Epidermal melanocyte (primary cell): ENCODE results near the gene FMN2.
"Not testable (repeated sequence)": the region's sequence is repeated elsewhere in the genome, so short reads cannot be mapped to it uniquely, and the experiment has no call there.

ENCODE experiments used
- DNase-seq: peaks from one replicate; pipeline ENCODE4 v3.0.0; 2011; ENCODE audit warnings: low spot score; ENCODE audit not compliant: insufficient read length

The FMN2 gene

DNA sequence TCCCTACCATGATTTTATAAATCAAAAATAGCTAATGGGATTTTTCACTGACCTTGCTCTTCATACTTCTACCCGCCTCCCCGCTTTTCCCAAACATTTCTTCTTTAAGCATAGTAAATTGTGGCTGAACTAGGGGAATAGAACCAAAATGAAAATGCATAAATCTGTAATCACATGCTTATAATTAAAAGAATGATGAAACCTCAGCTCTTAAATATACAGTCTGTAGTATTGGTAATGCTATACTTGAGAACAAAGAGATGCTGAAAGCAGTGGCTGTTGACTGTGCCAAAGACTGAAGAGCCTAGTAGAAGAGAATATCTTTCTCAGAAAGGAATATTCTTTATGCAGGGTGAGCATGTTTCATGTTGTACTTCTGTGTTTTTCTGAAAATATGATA is 271.1 kb downstream of the FMN2 start:
- no peak for DNase-seq

DNA sequence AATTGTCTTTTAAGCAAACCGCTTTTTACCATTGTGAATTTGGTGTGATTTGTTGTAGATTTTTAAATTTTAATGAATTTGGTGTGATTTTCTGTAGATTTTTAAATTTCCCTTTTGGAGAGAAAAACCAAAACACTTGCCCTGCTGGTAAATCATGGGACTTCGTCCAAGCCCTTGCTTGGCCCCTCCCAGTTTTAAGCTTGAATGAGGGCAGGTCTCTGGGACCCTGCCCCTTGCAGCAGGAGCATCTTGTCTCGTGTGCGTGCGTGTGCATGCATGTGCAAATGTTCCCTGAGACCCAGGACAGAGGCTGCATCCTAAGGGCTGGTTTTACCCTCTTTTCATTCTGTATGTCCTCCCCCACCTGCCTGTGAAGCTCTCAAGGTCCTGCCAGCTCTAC is 271.6 kb downstream of the FMN2 start:
- DNase-seq = no peak

DNA sequence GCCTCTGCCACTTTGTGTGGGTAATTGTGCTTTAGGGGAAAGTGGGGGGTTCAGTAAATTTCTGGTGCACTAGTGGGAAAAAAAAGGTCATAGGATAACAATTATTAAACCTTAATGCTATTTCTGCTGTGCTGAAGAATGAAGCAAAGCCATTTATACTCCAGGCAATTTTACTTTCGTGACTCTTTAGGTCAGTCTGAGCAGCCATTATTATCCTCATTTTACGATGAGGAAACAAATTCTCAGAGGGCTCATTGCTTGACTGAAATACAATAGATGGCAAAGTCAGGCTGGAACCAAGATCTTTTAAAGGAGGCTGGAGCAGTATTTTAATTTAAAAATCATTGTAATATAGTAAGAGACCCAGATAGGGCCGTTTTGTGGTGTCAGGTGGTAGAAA is 272.2 kb downstream of the FMN2 start:
- no peak for DNase-seq

DNA sequence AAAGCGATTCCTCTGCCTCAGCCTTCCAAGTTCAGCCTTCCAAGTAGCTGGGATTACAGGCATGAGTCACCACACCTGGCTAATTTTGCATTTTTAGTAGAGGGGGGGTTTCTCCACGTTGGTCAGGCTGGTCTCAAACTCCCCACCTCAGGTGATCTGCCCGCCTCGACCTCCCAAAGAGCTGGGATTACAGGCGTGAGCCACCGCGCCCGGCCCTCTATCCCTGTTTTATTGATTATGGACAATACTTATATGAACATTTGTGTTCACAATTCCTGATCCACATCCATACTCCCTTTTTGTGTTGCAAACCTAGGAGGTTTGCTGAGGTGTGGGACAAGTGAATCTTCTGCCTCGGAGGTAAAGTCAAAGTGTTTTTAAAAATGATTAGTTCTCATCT is 275.0 kb downstream of the FMN2 start:
- no peak for DNase-seq

DNA sequence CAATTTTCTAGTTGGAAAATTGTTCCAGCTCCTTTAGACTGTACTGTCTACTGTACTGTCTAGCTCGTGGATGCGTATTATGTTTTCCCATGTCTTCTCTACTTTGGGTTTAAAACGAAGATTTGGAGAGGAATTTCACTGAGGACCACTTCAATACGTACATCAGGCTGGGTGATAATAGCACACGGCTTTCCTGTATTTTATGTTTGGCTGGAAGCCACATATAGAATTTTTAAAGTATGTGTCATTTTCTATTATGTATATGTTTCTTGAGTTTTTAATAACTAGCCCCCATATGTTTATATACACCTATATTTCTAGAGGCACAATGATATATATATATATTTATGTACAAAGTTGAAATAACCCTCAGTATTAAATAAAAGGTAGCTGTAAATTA is 293.9 kb downstream of the FMN2 start:
- DNase-seq = no peak

DNA sequence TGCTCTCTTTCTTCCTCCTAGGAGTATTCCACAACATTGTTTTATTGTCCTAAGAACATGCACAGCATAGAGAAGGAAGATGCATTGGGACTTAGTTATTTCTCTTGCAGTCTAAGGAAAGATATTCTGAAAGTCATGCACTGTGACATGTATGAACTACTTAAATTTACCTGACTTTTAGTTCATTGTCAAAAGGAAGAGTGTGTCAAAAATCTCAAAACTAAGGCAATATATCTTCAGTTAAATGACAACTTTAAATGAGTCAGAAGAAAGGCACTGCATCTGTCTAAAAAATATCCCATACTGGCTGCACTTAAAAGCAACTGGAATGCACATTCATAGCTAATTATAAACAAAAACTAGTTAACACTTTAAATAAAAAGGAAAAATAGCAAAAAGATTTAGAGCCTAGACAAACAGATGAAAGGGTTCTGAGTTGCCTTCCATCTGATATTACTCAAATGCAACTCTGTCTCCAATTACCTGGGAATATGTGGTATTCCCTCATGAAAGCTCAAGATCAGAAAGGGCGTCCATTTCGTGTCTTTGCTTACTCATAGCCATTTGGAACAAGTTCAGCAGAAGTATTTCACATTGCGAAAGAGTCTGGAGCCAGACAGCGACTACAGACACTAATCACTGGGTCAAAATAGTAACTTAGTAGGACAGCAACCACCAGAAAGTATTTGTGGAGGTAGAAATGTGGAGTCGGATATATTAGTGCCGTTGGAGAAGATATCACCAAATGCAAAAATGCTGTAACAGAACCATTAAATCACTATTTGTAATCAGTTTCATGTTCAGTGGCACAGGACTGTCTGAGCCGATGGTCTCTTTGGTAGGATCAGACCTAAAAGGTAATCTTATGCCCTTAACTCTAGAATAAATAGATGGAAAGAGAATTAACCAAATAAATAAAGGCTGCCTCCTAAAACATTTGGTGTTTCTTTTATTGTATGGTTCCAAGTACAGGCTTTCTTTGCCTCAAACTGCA is 294.6 kb downstream of the FMN2 start:
- DNase-seq = peak; percentile 29

DNA sequence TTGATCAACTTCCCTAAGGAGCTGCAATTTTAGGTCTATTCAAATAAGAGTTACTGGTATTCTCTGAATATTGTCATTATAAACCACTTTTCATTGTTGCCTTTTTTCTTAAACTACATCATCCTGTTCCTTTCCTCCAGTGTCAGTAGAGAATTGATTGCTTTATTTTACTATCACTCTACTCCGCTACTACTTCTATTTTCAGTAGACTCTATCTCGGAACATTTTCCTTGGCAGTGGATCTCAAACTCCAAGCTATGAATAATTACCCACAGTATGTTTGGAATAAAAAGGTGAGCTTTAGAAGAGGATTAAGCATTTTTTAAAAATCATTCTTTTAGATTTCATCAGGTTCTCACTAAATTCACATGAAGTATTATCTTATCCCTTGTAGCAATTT is 295.4 kb downstream of the FMN2 start:
- DNase-seq = no peak

DNA sequence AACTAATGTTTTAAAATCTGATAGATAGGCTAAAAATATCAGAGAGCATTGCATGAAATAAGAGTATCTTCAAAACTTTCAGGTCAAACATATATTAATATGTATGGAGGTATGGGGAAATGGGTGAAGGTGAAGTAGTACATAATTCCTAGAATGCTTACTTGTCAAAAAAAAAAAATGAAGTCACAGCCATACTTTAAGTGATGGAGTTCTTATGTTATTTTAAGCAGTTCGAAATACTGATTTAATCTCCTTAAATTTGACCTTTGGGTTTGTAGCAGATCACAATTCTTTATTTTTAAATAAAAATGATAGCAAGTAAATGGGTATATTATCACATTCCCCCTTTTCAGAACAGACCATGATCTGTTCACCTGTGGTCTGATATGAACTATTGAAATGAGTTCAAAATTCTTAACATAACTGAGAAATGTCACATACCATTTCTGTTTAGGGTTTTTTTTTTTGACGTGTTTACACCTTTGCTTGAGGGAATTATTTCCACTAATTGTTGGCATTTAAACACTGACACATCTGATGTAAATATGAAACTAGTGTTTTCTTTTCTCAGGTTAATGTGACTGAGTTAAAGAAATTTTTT is 300.1 kb downstream of the FMN2 start:
- no peak for DNase-seq

DNA sequence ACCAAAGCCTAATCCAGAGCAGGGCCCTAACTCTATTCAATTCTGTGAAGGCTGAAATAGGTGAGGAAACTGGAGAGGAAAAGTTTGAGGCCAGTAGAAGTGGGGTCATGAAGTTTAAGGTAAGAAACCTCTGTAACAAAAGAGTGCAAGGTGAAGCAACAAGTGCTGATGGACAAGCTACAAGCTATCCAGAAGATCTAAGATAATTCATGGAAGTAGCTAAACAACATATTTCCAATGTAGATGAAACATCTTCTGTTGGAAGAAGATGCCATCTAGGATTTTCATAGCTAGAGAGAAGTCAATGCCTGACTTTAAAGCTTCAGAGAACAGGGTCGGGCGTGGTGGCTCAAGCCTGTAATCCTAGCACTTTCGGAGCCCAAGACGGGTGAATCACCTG is 302.7 kb downstream of the FMN2 start:
- DNase-seq = no peak

DNA sequence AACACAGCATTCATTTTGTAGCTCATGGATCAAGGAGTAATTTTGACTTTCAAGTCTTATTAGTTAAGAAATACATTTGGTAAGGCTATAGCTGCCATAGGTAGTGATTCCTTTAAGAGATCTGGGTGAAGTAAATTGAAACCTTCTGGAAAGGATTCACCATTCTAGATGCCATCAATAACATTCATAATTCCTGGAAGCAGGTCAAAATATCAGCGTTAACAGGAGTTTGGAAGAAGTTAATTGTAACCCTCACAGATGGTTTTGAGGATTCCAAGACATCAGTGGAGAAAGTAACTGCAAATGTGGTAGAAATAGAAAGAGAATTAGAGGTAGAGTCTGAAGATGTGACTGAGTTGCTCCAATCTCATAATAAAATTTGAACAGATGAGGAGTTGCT is 303.7 kb downstream of the FMN2 start:
- DNase-seq = no peak

DNA sequence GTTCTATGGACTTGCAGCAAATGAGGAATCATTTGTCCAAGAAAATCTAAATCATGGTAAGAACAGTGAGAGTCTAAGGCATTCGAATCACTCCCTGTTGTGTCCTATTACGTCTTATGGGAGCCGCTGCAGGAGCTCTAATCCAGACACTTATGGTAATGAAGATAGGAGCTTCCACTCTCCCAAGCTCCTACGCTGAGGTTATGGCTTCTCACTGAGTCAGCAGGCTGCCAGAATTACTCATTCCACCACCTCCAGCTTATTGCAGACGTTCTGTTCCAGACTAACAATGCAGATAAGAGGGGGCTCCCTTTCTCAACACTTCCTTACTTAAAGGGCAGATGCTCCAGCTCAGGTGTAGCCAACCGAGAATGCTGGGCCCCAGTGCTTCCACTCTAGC is 307.7 kb downstream of the FMN2 start:
- no peak for DNase-seq

DNA sequence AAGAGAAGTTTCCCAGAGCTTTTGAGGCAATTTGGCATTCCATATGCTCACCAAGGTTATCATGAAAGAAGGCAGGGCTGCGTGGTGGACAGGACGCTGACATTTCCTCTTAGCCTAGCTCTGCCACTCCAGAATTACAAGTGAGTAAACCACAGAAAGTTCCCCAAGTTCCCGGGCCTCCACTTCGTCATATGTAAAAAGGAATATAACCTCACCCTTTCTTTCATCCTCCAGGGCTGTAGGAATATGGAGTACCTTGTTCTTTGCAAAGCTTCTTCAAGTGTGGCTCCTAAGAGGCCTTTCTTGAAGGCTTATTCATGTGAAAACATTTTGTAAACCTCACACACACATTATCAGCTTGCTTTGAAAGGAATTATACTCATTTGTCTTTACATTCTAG is 310.0 kb downstream of the FMN2 start:
- DNase-seq = no peak

DNA sequence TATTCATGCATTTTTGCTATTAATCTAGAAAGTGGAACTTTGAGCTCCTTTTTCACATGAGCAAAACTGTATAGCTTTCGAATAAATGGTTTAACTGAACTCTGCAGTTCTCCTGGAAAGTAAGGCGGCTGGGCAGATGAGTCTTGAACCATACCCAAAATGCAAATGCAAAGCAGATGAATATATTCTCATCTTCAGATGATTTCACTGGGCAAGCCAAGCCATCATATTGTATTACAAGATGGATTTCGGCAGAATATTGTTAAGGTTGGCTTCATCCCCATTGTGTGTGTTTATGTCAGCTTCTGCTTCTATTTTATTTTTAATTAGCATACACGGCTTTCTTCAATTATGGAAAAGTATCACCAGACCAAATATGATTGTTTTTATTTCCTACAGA is 310.6 kb downstream of the FMN2 start:
- no peak for DNase-seq

DNA sequence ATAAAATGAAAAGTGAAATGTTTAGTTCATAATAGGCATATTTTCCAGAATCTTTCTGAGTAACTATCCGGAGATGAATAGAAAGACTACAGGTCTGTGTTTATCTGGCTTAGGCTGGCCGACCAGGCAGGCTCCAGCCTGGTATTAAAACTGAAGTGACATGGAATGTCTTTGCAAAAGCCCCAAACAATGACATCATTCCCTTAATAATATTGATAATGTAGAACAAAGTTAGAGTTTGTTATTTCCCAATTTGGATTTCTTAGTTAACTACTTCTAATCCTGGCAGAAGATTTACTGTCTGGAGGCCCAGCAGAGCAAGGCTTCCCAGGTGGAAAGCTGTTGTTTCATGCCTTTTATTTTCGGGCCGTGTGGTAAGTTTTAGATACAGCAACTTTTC is 312.6 kb downstream of the FMN2 start:
- DNase-seq = no peak

DNA sequence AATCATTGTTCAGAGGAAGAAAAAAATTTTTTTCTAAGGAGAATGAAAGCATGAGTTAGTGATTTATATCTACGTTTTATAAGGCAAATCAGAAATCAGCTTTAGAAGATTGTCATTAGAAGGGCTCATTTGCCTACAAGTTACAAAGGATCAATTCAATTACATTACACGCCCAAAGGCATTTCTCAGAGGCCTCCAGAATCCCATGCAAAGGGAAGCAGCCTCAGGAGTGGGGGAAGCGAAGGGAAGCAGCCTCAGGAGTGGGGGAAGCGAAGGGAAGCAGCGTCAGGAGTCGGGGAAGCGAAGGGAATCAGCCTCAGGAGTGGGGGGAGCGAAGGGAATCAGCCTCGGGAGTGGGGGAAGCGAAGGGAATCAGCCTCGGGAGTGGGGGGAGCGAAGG is 314.1 kb downstream of the FMN2 start:
- no peak for DNase-seq

DNA sequence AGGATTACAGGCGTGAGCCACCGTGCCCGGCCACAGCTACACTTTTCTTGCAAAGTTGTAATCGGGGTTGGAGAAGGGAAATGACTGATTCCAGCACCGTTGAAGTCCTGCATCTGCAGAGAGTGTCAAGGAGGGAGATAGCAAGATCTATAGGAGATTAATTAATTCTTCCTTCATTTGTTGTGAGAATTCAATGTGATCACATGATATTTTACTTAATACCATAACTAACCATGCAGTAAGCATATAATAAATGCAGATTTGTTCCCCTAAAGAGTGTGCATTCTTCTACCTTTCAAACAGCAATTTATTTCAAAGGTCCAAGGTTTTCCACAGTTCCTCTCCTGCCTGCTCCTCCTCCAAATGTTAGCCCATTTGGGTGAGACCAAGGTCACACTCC is 315.7 kb downstream of the FMN2 start:
- no peak for DNase-seq

DNA sequence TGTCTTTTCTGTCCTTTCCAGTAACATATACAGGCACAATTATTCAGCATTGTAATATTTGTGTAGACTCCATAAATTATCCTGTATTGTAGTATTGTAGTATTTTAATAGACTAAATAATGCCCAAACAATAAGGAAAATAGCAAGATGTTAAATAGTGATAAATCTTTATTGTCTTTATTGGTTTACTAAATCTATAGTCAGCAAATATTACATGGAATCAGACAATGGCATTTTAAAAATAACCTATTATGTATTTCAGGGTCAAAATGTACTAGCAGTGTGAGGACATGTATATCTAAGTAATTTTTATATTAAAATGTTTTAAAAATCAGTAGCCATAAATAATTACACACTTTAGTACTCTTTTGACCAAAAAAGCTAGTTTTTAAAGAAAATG is 317.9 kb downstream of the FMN2 start:
- no peak for DNase-seq

DNA sequence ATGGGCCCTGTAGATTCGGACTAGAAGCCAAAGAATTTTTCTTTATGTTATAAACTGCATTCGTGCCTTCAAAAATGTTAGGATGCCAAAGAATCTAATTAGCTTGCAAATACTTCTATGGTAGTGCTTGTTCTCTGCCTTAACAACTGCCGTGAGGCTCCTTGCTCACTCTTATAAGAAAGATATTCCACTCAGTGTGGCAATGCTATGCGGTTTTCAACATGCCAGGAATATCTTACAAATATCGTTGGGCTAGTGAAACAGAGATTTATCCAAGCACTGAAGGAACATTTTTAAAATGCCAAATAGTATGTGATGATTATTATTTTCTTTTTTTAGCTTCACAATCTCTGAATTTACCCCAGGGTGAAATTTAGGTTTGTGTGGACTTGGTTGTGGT is 322.0 kb downstream of the FMN2 start:
- DNase-seq = no peak

DNA sequence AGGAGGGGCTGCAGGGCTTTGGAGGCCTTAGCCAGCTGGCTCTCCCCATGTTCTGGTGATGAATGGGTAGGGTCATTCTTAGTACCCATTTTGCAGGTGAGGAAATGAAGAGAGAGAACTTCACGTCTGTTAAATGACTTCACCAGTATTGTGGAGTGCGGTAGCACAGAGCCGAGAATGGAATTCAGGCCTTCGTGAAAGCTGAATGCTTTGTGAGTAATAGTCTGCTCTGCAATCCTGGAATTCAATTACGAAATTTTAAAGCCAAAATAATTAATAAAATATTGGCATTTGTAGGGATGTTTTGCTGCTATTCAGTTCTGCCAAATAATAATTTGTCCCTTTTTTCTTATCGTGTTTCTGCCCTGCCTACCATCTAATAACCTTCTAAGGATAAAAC is 322.6 kb downstream of the FMN2 start:
- peak; percentile 52 for DNase-seq

DNA sequence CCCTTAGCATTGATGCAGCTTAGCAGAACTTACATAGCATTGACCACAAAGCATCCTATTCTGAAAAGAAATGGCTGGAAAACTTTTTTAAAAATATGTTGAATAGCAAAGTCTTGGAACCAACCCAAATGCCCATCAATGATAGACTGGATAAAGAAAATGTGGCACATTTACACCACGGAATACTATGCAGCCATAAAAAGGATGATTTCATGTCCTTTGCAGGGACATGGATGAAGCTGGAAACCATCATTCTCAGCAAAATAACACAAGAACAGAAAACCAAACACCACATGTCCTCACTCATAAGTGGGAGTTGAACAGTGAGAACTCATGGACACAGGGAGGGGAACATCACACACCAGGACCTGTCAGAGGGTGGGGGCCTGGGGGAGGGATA is 323.3 kb downstream of the FMN2 start:
- DNase-seq = not testable (repeated sequence)

DNA sequence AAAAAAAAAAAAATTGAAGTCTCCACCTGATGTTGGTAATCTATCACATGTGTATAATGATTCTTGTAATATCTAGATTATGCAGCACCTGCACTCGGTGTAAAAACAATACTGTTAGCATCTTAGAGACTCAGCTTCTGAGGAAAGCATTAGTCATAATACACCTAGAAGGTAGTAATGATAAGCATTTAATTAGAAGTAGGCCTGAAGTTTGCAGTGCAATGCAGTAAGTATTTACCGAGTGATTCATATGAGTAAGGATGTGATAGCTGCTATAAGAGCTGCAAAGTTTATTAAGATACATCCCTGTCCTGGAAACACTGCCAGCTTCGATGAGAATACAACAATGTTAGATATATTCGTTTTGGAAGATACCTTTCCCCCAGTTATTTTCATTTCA is 323.8 kb downstream of the FMN2 start:
- no peak for DNase-seq

DNA sequence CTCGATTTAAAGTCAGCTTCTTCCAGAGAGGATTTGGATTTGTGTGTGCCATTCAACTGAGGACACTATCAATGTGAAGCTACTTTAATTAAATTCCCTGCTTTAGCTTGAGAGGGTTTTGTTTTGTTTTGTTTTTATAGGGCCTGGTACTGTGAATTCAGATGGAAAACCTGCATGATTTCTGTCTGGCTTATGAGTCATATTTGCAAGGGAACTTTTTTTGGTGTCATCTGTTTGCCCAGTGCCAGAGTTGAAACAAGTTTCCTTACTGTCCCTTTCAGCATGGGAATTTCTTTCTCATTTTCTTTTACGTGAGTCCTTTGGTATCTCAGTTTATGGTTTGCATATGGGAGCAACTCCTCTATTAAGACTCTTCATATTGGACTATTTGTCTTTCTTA is 325.6 kb downstream of the FMN2 start:
- no peak for DNase-seq

DNA sequence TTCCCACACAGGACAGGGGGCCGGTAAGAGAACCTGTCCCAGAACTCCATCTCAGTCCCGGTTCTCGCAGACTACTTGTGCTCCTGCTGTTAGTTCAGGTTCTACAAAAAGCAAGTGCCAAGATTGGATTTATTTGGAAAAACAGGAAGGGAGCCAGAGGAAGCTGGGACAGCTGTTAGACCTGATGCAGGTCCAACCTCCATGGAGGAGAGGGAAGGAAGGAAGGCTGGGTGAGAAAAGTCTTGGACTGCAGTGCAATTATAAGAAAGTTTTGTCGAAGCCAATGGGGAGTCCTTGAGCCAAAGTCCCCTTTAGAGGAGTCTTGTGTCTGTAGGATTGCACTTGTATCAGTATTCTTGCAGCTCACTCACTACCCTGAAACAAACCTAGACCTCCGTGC is 329.1 kb downstream of the FMN2 start:
- DNase-seq = no peak
